ENCODE data around the gene SCMH1.
"Not testable (repeated sequence)": the region's sequence is repeated elsewhere in the genome, so short reads cannot be mapped to it uniquely, and the experiment has no call there.

The SCMH1 gene

GRCh38 chr1:41144285-41144684, 97.8 kb downstream of the SCMH1 start:
- H3K27ac ChIP-seq (ENCODE audit: low read length) = no peak overlapping the region
- H3K9me3 ChIP-seq (ENCODE audit: insufficient read depth, low read depth, low read length) = peaks cover 13% of the 10 kb centered on the region; the same call in 1 of the 2 replicates
- H3K4me1 ChIP-seq (ENCODE audit: insufficient read depth, low read length) = no peaks in the 10 kb centered on the region
- H3K36me3 ChIP-seq (ENCODE audit: insufficient read depth, low read depth, low read length) = peaks cover 15% of the 10 kb centered on the region; the same call in 1 of the 2 replicates
- H3K27me3 ChIP-seq (ENCODE audit: insufficient read depth, low read length) = no peaks in the 10 kb centered on the region
- H3K9ac ChIP-seq (ENCODE audit: low read depth, low read length) = no peak overlapping the region
- no peak overlapping the region for H3K4me3 ChIP-seq (ENCODE audit: low read length)

DNA sequence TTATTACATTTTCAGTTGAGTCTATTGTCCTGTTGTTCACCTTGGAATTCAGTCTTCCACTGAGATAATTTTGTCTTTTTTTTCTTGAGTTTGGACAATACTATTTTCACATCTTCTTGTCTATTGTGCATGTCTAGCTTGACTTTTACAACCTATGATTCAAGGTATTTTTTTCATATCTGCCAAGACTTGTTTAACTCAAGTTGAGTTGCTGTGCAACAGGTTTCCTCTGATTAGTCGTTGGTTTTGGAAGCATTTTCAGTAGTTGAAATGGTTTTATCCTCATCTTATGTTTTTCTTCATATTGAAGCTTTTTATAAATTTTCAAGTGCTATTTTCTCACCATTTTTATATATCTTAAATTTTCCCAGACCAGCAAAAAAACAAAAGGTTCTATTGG, 103.6 kb downstream of the SCMH1 start:
- Histone ChIP-seq H3K4me1 (ENCODE audit: insufficient read depth, low read length) (no peaks in the 10 kb centered on the region), H3K9me3 (ENCODE audit: insufficient read depth, low read depth, low read length) (peaks cover 16% of the 10 kb centered on the region; the same call in 1 of the 2 replicates), H3K36me3 (ENCODE audit: insufficient read depth, low read depth, low read length) (peaks cover 19% of the 10 kb centered on the region; the same call in 1 of the 2 replicates), H3K9ac (ENCODE audit: low read depth, low read length) (no peak overlapping the region), H3K27ac (ENCODE audit: low read length) (no peak overlapping the region), H3K4me3 (ENCODE audit: low read length) (no peak overlapping the region), H3K27me3 (ENCODE audit: insufficient read depth, low read length) (no peaks in the 10 kb centered on the region)

GRCh38 chr1:41135196-41135947, 106.7 kb downstream of the SCMH1 start:
- Histone ChIP-seq H3K9ac (ENCODE audit: low read depth, low read length) (no peak overlapping the region), H3K4me1 (ENCODE audit: insufficient read depth, low read length) (no peaks in the 10 kb centered on the region), H3K36me3 (ENCODE audit: insufficient read depth, low read depth, low read length) (peaks cover 4% of the 10 kb centered on the region; the same call in 1 of the 2 replicates), H3K4me3 (ENCODE audit: low read length) (no peak overlapping the region), H3K9me3 (ENCODE audit: insufficient read depth, low read depth, low read length) (peaks cover 7% of the 10 kb centered on the region; the same call in 1 of the 2 replicates), H3K27ac (ENCODE audit: low read length) (no peak overlapping the region), H3K27me3 (ENCODE audit: insufficient read depth, low read length) (no peaks in the 10 kb centered on the region)

DNA sequence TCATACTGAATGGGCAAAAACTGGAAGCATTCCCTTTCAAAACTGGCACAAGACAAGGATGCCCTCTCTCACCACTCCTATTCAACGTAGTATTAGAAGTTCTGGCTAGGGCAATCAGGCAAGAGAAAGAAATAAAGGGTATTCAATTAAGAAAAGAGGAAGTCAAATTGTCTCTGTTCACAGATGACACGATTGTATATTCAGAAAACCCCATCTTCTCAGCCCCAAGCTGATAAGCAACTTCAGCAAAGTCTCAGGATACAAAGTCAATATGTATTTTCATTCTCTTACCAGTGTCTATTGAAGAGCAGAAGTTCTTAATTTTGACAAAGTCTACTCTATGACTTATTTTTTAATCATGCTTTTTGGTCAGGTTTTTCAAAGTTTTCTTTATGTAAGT, 107.8 kb downstream of the SCMH1 start:
- H3K4me3 ChIP-seq (ENCODE audit: low read length); H3K9ac ChIP-seq (ENCODE audit: low read depth, low read length); H3K36me3 ChIP-seq (ENCODE audit: insufficient read depth, low read depth, low read length); H3K9me3 ChIP-seq (ENCODE audit: insufficient read depth, low read depth, low read length); H3K27ac ChIP-seq (ENCODE audit: low read length); H3K4me1 ChIP-seq (ENCODE audit: insufficient read depth, low read length); H3K27me3 ChIP-seq (ENCODE audit: insufficient read depth, low read length): not testable (repeated sequence)

- no peaks in the 10 kb centered on the region; the same call in 1 of the 2 replicates for H3K4me1 ChIP-seq (ENCODE audit: insufficient read depth, low read length)
- no peak overlapping the region for H3K4me3 ChIP-seq (ENCODE audit: low read length)
- H3K9ac ChIP-seq (ENCODE audit: low read depth, low read length) = no peak overlapping the region
- no peaks in the 10 kb centered on the region for H3K36me3 ChIP-seq (ENCODE audit: insufficient read depth, low read depth, low read length)
- no peaks in the 10 kb centered on the region for H3K9me3 ChIP-seq (ENCODE audit: insufficient read depth, low read depth, low read length)
- no peaks in the 10 kb centered on the region for H3K27me3 ChIP-seq (ENCODE audit: insufficient read depth, low read length)
- no peak overlapping the region for H3K27ac ChIP-seq (ENCODE audit: low read length)
Measured at GRCh38 chr1:41122851-41123518, 119.1 kb downstream of the SCMH1 start.

- H3K9me3 ChIP-seq (ENCODE audit: insufficient read depth, low read depth, low read length) = no peaks in the 10 kb centered on the region
- no peak overlapping the region for H3K27ac ChIP-seq (ENCODE audit: low read length)
- no peaks in the 10 kb centered on the region for H3K36me3 ChIP-seq (ENCODE audit: insufficient read depth, low read depth, low read length)
- H3K27me3 ChIP-seq (ENCODE audit: insufficient read depth, low read length) = no peaks in the 10 kb centered on the region
- no peak overlapping the region for H3K4me3 ChIP-seq (ENCODE audit: low read length)
- H3K4me1 ChIP-seq (ENCODE audit: insufficient read depth, low read length) = no peaks in the 10 kb centered on the region; the same call in 1 of the 2 replicates
- no peak overlapping the region for H3K9ac ChIP-seq (ENCODE audit: low read depth, low read length)
Measured at GRCh38 chr1:41122148-41122547, 120.0 kb downstream of the SCMH1 start.

DNA sequence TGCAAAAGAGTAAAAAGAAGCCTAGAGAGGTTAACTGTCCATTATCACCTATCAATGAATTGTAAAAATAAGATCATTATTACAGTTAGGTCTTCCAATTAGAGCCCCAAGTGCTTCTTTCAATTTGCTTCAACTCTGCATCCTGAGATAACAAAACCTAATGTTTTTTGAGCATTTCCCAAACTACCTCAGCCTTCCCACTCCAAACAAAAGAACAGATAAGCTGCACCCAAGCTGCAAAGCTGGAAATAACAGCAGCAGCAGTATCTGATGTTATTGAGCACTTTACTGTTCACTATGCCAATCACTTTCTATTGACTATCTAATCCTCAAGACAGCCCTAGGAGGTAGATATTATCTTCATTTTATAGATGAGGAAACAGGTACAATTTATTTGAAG, 123.5 kb downstream of the SCMH1 start:
- H3K9ac ChIP-seq (ENCODE audit: low read depth, low read length) = no peak overlapping the region
- H3K4me1 ChIP-seq (ENCODE audit: insufficient read depth, low read length) = no peaks in the 10 kb centered on the region; the same call in 1 of the 2 replicates
- H3K9me3 ChIP-seq (ENCODE audit: insufficient read depth, low read depth, low read length) = no peaks in the 10 kb centered on the region
- H3K27ac ChIP-seq (ENCODE audit: low read length) = no peak overlapping the region
- no peak overlapping the region for H3K4me3 ChIP-seq (ENCODE audit: low read length)
- H3K36me3 ChIP-seq (ENCODE audit: insufficient read depth, low read depth, low read length) = peaks cover 7% of the 10 kb centered on the region; the same call in 1 of the 2 replicates
- no peaks in the 10 kb centered on the region for H3K27me3 ChIP-seq (ENCODE audit: insufficient read depth, low read length)

DNA sequence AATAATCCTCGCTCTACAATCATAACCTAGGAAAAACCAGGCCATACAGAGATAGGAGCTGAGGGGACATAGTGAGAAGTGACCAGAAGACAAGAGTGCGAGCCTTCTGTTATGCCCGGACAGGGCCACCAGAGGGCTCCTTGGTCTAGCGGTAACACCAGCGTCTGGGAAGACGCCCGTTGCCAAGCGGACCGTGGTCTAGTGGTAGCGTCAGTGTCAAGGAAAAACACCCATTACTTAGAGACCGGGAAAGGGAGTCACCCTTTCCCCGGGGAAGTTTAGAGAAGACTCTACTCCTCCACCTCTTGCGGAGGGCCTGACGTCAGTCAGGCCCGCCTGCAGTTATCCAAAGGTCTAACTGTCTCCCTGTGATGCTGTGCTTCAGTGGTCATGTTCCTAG, 124.9 kb downstream of the SCMH1 start:
- H3K4me3 ChIP-seq (ENCODE audit: low read length); H3K4me1 ChIP-seq (ENCODE audit: insufficient read depth, low read length); H3K9me3 ChIP-seq (ENCODE audit: insufficient read depth, low read depth, low read length); H3K27ac ChIP-seq (ENCODE audit: low read length); H3K27me3 ChIP-seq (ENCODE audit: insufficient read depth, low read length); H3K9ac ChIP-seq (ENCODE audit: low read depth, low read length): not testable (repeated sequence)
- H3K36me3 ChIP-seq (ENCODE audit: insufficient read depth, low read depth, low read length) = peaks cover 14% of the 10 kb centered on the region; the same call in 1 of the 2 replicates

DNA sequence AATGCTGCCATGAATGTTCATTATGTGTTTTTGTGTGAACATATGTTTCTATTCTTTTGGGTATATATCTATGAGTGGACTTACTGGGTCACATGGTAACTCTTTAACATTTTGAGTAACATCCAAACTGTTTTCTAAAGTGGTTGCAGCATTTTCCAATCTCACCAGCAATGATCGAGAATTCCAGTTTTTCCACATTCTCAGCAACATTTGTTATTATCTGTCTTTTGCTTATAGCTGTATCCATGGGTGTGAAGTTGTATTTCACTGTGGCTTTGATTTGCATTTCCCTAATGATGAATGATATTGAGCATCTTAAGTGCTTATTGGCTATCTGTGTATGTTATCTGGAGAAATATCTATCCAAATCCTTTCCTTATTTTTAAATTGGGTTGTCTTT, 131.4 kb downstream of the SCMH1 start:
- no peaks in the 10 kb centered on the region for H3K27me3 ChIP-seq (ENCODE audit: insufficient read depth, low read length)
- H3K9ac ChIP-seq (ENCODE audit: low read depth, low read length) = no peak overlapping the region
- H3K9me3 ChIP-seq (ENCODE audit: insufficient read depth, low read depth, low read length) = no peaks in the 10 kb centered on the region
- H3K36me3 ChIP-seq (ENCODE audit: insufficient read depth, low read depth, low read length) = peaks cover 9% of the 10 kb centered on the region
- H3K4me3 ChIP-seq (ENCODE audit: low read length) = no peak overlapping the region
- peaks cover 4% of the 10 kb centered on the region; the same call in 1 of the 2 replicates for H3K4me1 ChIP-seq (ENCODE audit: insufficient read depth, low read length)
- H3K27ac ChIP-seq (ENCODE audit: low read length) = no peak overlapping the region

- Histone ChIP-seq H3K36me3 (ENCODE audit: insufficient read depth, low read depth, low read length) (peaks cover 8% of the 10 kb centered on the region), H3K27ac (ENCODE audit: low read length) (no peak overlapping the region), H3K4me1 (ENCODE audit: insufficient read depth, low read length) (peaks cover 4% of the 10 kb centered on the region; the same call in 1 of the 2 replicates), H3K27me3 (ENCODE audit: insufficient read depth, low read length) (no peaks in the 10 kb centered on the region), H3K9ac (ENCODE audit: low read depth, low read length) (no peak overlapping the region), H3K9me3 (ENCODE audit: insufficient read depth, low read depth, low read length) (no peaks in the 10 kb centered on the region), H3K4me3 (ENCODE audit: low read length) (no peak overlapping the region)
Measured at GRCh38 chr1:41110286-41110685, 131.8 kb downstream of the SCMH1 start.

GRCh38 chr1:41109310-41110197, 132.6 kb downstream of the SCMH1 start:
- no peaks in the 10 kb centered on the region for H3K9me3 ChIP-seq (ENCODE audit: insufficient read depth, low read depth, low read length)
- peaks cover 8% of the 10 kb centered on the region for H3K36me3 ChIP-seq (ENCODE audit: insufficient read depth, low read depth, low read length)
- no peaks in the 10 kb centered on the region for H3K27me3 ChIP-seq (ENCODE audit: insufficient read depth, low read length)
- no peak overlapping the region for H3K27ac ChIP-seq (ENCODE audit: low read length)
- H3K9ac ChIP-seq (ENCODE audit: low read depth, low read length) = no peak overlapping the region
- no peak overlapping the region for H3K4me3 ChIP-seq (ENCODE audit: low read length)
- peaks cover 4% of the 10 kb centered on the region; the same call in 1 of the 2 replicates for H3K4me1 ChIP-seq (ENCODE audit: insufficient read depth, low read length)

Measured in iPS-20b (cell line).